Astrocyte (in vitro differentiated cells and primary cell): ENCODE data around the gene CMSS1. TPM values are rescaled to one million over a fixed set of nuclear protein-coding genes. Genes with fewer than 3 reads are reported as not detected.
A peak's percentile ranks its signal among the peaks of the same experiment; 100 is the strongest.

Experiments used
- DNase-seq: peaks from one replicate; pipeline ENCODE4 v3.0.0-alpha.2; 2010; ENCODE audit warnings: low read depth
- FAIRE-seq: peaks from 2 replicates; lab custom pipeline; 2011; peaks lifted over from hg19 to GRCh38; lab: Jason Lieb, UNC
- H2AFZ ChIP-seq: 2 replicates; pipeline ENCODE4 v1.6.0; 2012; ENCODE audit warnings: low read depth, low read length, inconsistent platforms
- H3K27ac ChIP-seq: 2 replicates; pipeline ENCODE4 v1.5.1; 2011; ENCODE audit warnings: low read depth, low read length, inconsistent platforms
- H3K27me3 ChIP-seq: 2 replicates; pipeline ENCODE4 v1.6.0; 2011; ENCODE audit warnings: low read length, inconsistent platforms; ENCODE audit not compliant: insufficient read depth
- H3K36me3 ChIP-seq: 2 replicates; pipeline ENCODE4 v1.5.1; 2011; ENCODE audit warnings: low read length, inconsistent platforms; ENCODE audit not compliant: insufficient read depth
- H3K4me1 ChIP-seq: 2 replicates; pipeline ENCODE4 v1.5.1; 2011; ENCODE audit warnings: low read length, inconsistent platforms; ENCODE audit not compliant: insufficient read depth
- H3K4me2 ChIP-seq: 2 replicates; pipeline ENCODE4 v1.6.0; 2012; ENCODE audit warnings: low read length, inconsistent platforms
- H3K4me3 ChIP-seq: 2 replicates; pipeline ENCODE4 v1.5.1; 2011; ENCODE audit warnings: low read depth, mild to moderate bottlenecking, low read length, inconsistent platforms; ENCODE audit not compliant: insufficient read depth
- H3K79me2 ChIP-seq: 2 replicates; pipeline ENCODE4 v1.6.0; 2012; ENCODE audit warnings: mild to moderate bottlenecking, low read length, inconsistent platforms; ENCODE audit not compliant: insufficient read depth
- H3K9ac ChIP-seq: 2 replicates; pipeline ENCODE4 v1.6.0; 2012; ENCODE audit warnings: mild to moderate bottlenecking, low read length, inconsistent platforms
- H3K9me3 ChIP-seq: 2 replicates; pipeline ENCODE4 v1.5.1; 2012; ENCODE audit warnings: low read depth, mild to moderate bottlenecking, low read length, inconsistent platforms; ENCODE audit not compliant: insufficient read depth
- H4K20me1 ChIP-seq: 2 replicates; pipeline ENCODE4 v1.6.0; 2012; ENCODE audit warnings: low read length, inconsistent platforms; ENCODE audit not compliant: insufficient read depth
- H3K27ac Mint-ChIP-seq: one replicate; pipeline ENCODE4 v1.8.0; 2021; ENCODE audit warnings: mild to moderate bottlenecking, mixed read lengths; ENCODE audit not compliant: unreplicated experiment
- H3K27me3 Mint-ChIP-seq: one replicate; pipeline ENCODE4 v1.8.0; 2021; ENCODE audit warnings: low read depth, mixed read lengths; ENCODE audit not compliant: unreplicated experiment
- H3K36me3 Mint-ChIP-seq: one replicate; pipeline ENCODE4 v1.8.0; 2021; ENCODE audit warnings: low read depth, mixed read lengths; ENCODE audit not compliant: unreplicated experiment
- H3K4me1 Mint-ChIP-seq: one replicate; pipeline ENCODE4 v1.8.0; 2021; ENCODE audit warnings: low read depth, mixed read lengths; ENCODE audit not compliant: unreplicated experiment
- H3K4me3 Mint-ChIP-seq: one replicate; pipeline ENCODE4 v1.8.0; 2021; ENCODE audit warnings: mild to moderate bottlenecking, moderate library complexity, mixed read lengths; ENCODE audit not compliant: unreplicated experiment
- H3K9me3 Mint-ChIP-seq: one replicate; pipeline ENCODE4 v1.8.0; 2021; ENCODE audit warnings: mild to moderate bottlenecking, mixed read lengths; ENCODE audit not compliant: unreplicated experiment
- CTCF ChIP-seq: IDR thresholded peaks from 2 replicates; pipeline ENCODE4 v1.5.1; 2011; ENCODE audit warnings: low read depth, mild to moderate bottlenecking, inconsistent platforms, low read length, moderate library complexity; ENCODE audit not compliant: insufficient read depth
- EZH2 ChIP-seq: IDR thresholded peaks from 2 replicates; pipeline ENCODE4 v1.6.1; 2012; ENCODE audit warnings: mild to moderate bottlenecking, low read length, inconsistent platforms; ENCODE audit not compliant: insufficient read depth
- total RNA-seq: library from RNA; stranded (reverse); gene quantifications from 2 replicates; pipeline ENCODE4 v1.2.1, GENCODE V29; 2021

Gene CMSS1
- total RNA-seq, 1 donor from 2014 or later, result 12.5 TPM

- TF ChIP-seq EZH2, result no peak
- no peak for TF ChIP-seq CTCF
- no peaks in the 10 kb centered on the region for H4K20me1 ChIP-seq
- no peaks in the 10 kb centered on the region for H3K27me3 Mint-ChIP-seq
- H3K9me3 ChIP-seq, result no peaks in the 10 kb centered on the region
- FAIRE-seq, result no peak
- H3K4me3 ChIP-seq, result no peak overlapping the region
- H3K36me3 Mint-ChIP-seq, result no peaks in the 10 kb centered on the region
- H3K27ac Mint-ChIP-seq, result peak overlapping the region; percentile 92
- no peaks in the 10 kb centered on the region for H3K79me2 ChIP-seq
- H2AFZ ChIP-seq, result no peak overlapping the region
- peaks cover 48% of the 10 kb centered on the region for H3K4me1 Mint-ChIP-seq
- no peak for DNase-seq
- H3K27ac ChIP-seq, result peak overlapping the region; percentile 78
- no peaks in the 10 kb centered on the region for H3K27me3 ChIP-seq
- no peak overlapping the region for H3K9ac ChIP-seq
- H3K9me3 Mint-ChIP-seq, result no peaks in the 10 kb centered on the region
- H3K4me2 ChIP-seq, result no peak overlapping the region
- H3K36me3 ChIP-seq, result no peaks in the 10 kb centered on the region
- H3K4me1 ChIP-seq, result peaks cover 32% of the 10 kb centered on the region
- no peak overlapping the region for H3K4me3 Mint-ChIP-seq
Observed at GRCh38 chr3:100030914-100031425, 213.3 kb downstream of the CMSS1 start.

GRCh38 chr3:100032243-100032642 is 214.6 kb downstream of the CMSS1 start:
- no peak overlapping the region for H2AFZ ChIP-seq
- no peaks in the 10 kb centered on the region for H4K20me1 ChIP-seq
- peak overlapping the region; percentile 31 for H3K4me2 ChIP-seq
- Mint-ChIP-seq H3K9me3 (no peaks in the 10 kb centered on the region), H3K27me3 (no peaks in the 10 kb centered on the region), H3K27ac (peak overlapping the region; percentile 92), H3K36me3 (no peaks in the 10 kb centered on the region), H3K4me1 (peaks cover 51% of the 10 kb centered on the region), H3K4me3 (peak overlapping the region; percentile 24)
- TF ChIP-seq CTCF, result no peak
- TF ChIP-seq EZH2, result no peak
- H3K4me1 ChIP-seq, result peaks cover 32% of the 10 kb centered on the region
- peak; percentile 97 for DNase-seq
- H3K9me3 ChIP-seq, result no peaks in the 10 kb centered on the region
- peak overlapping the region; percentile 78 for H3K27ac ChIP-seq
- peak overlapping the region; percentile 29 for H3K9ac ChIP-seq
- H3K4me3 ChIP-seq, result no peak overlapping the region
- FAIRE-seq, result peak; percentile 73
- no peaks in the 10 kb centered on the region for H3K79me2 ChIP-seq
- H3K36me3 ChIP-seq, result no peaks in the 10 kb centered on the region
- no peaks in the 10 kb centered on the region for H3K27me3 ChIP-seq

- H3K4me3 Mint-ChIP-seq, result no peak overlapping the region
- no peaks in the 10 kb centered on the region for H3K27me3 Mint-ChIP-seq
- no peaks in the 10 kb centered on the region for H4K20me1 ChIP-seq
- H3K27ac ChIP-seq, result peak overlapping the region; percentile 78
- H3K27me3 ChIP-seq, result no peaks in the 10 kb centered on the region
- H3K36me3 Mint-ChIP-seq, result no peaks in the 10 kb centered on the region
- peaks cover 32% of the 10 kb centered on the region for H3K4me1 ChIP-seq
- peak overlapping the region; percentile 96 for H3K27ac Mint-ChIP-seq
- peak overlapping the region; percentile 59 for H3K9ac ChIP-seq
- H3K79me2 ChIP-seq, result no peaks in the 10 kb centered on the region
- H3K4me2 ChIP-seq, result peak overlapping the region; percentile 31
- H2AFZ ChIP-seq, result no peak overlapping the region
- no peak overlapping the region for H3K4me3 ChIP-seq
- H3K4me1 Mint-ChIP-seq, result peaks cover 51% of the 10 kb centered on the region
- FAIRE-seq (peak; percentile 37), DNase-seq (peak; percentile 99)
- TF ChIP-seq CTCF, result no peak
- no peaks in the 10 kb centered on the region for H3K9me3 Mint-ChIP-seq
- no peaks in the 10 kb centered on the region for H3K9me3 ChIP-seq
- no peaks in the 10 kb centered on the region for H3K36me3 ChIP-seq
Observed at GRCh38 chr3:100033184-100033583, 215.5 kb downstream of the CMSS1 start.
